B cell (primary cell): ENCODE results near the gene SHLD2. TPM values are rescaled to one million over a fixed set of nuclear protein-coding genes. Genes with fewer than 3 reads are reported as not detected.
"Not testable (repeated sequence)": the region's sequence is repeated elsewhere in the genome, so short reads cannot be mapped to it uniquely, and the experiment has no call there.

Experiments
- ATAC-seq: fragments of 200-7000 bp; cut with Tn5 transposase; one replicate; pipeline ENCODE4 v1.10.0; 2021; ENCODE audit warnings: low read depth, mild to moderate bottlenecking, moderate number of reproducible peaks, moderate library complexity
- CTCF ChIA-PET: fragments of 350-600 bp; sonication (Branson Sonifier 250); formaldehyde crosslinking; loops from one replicate; lab custom pipeline; 2021; ENCODE audit warnings: antibody characterized with exemption, inconsistent platforms; lab: Charles Lee
- POLR2A ChIA-PET: fragments of 350-600 bp; sonication (Branson Sonifier 250); formaldehyde crosslinking; loops from one replicate; lab custom pipeline; 2021; ENCODE audit warnings: antibody characterized with exemption; lab: Charles Lee
- DNase-seq: peaks from one replicate; pipeline ENCODE4 v3.0.0; 2013
- H2AFZ ChIP-seq: 2 replicates; pipeline ENCODE4 v1.6.1; 2012; ENCODE audit warnings: mild to moderate bottlenecking, low read depth, low read length; ENCODE audit not compliant: insufficient read depth, poor library complexity, severe bottlenecking
- H3K27ac ChIP-seq, 2 donors: 1 replicate in 1 of 2; 2 replicates in 1 of 2; pipeline ENCODE4 v1.5.1; 2012 to 2013; ENCODE audit warnings: low read length in 2 of 2, mild to moderate bottlenecking in 2 of 2, moderate library complexity in 1 of 2
- H3K27me3 ChIP-seq, 4 experiments: fragments of 200-600 bp in 1 of 4; sonication (generic) in 1 of 4; replicated peaks in 1 of 4; 1 replicate in 2 of 4; 2 replicates in 2 of 4; pipeline versions ENCODE4 v1.6.1 to v1.7.0; 2013 to 2016; ENCODE audit warnings: low read length in 3 of 4, mild to moderate bottlenecking in 2 of 4, mixed read lengths in 1 of 4, moderate library complexity in 1 of 4; ENCODE audit not compliant: insufficient read depth in 4 of 4, control insufficient read depth in 3 of 4; ENCODE audit errors: control extremely low read depth in 1 of 4
- H3K36me3 ChIP-seq, 2 experiments: replicated peaks in 1 of 2; 1 replicate in 1 of 2; 2 replicates in 1 of 2; pipeline versions ENCODE4 v1.6.1 to v1.7.1; 2013; ENCODE audit warnings: low read length in 1 of 2; ENCODE audit not compliant: insufficient read depth in 2 of 2, control insufficient read depth in 1 of 2; ENCODE audit errors: control extremely low read depth in 1 of 2, extremely low read depth in 1 of 2
- H3K4me1 ChIP-seq, 2 donors: fragments of 200-600 bp in 1 of 2; sonication (generic) in 1 of 2; 1 replicate in 1 of 2; 2 replicates in 1 of 2; pipeline versions ENCODE4 v1.5.1 to v1.6.1; 2013 to 2017; ENCODE audit warnings: low read length in 2 of 2; ENCODE audit not compliant: control insufficient read depth in 2 of 2, insufficient read depth in 2 of 2
- H3K4me2 ChIP-seq: replicated peaks from 2 replicates; pipeline ENCODE3; 2012; ENCODE audit warnings: mild to moderate bottlenecking, low read depth, low read length; ENCODE audit not compliant: poor library complexity, severe bottlenecking
- H3K4me3 ChIP-seq, 5 experiments: fragments of 200-600 bp in 1 of 5; sonication (generic) in 1 of 5; 1 replicate in 3 of 5; 2 replicates in 2 of 5; pipeline versions ENCODE4 v1.5.1 to v1.7.0; 2011 to 2016; ENCODE audit warnings: low read length in 4 of 5, mild to moderate bottlenecking in 4 of 5, low read depth in 2 of 5, control low read depth in 1 of 5, moderate library complexity in 1 of 5; ENCODE audit not compliant: insufficient read depth in 1 of 5; ENCODE audit errors: control extremely low read depth in 1 of 5, extremely low read depth in 1 of 5
- H3K79me2 ChIP-seq: fragments of 200-600 bp; sonication (generic); one replicate; pipeline ENCODE4 v1.6.0; 2016; ENCODE audit warnings: low read length; ENCODE audit not compliant: control insufficient read depth, insufficient read depth
- H3K9ac ChIP-seq: fragments of 200-600 bp; sonication (generic); 2 replicates; pipeline ENCODE4 v1.6.1; 2017; ENCODE audit warnings: mild to moderate bottlenecking, low read length, moderate library complexity
- H3K9me3 ChIP-seq, 3 donors: one replicate each; pipeline versions ENCODE4 v1.6.1 to v1.7.1; 2013; ENCODE audit warnings: low read length in 2 of 3; ENCODE audit not compliant: control insufficient read depth in 2 of 3, insufficient read depth in 1 of 3; ENCODE audit errors: control extremely low read depth in 1 of 3
- H4K20me1 ChIP-seq: 2 replicates; pipeline ENCODE4 v1.6.0; 2012; ENCODE audit warnings: mild to moderate bottlenecking, low read length; ENCODE audit not compliant: insufficient read depth, control insufficient read depth, poor library complexity, severe bottlenecking
- H3K27ac Mint-ChIP-seq: one replicate; pipeline ENCODE4 v1.8.0; 2021; ENCODE audit warnings: mixed read lengths
- H3K27me3 Mint-ChIP-seq: one replicate; pipeline ENCODE4 v1.8.0; 2021; ENCODE audit warnings: mixed read lengths
- H3K4me1 Mint-ChIP-seq: one replicate; pipeline ENCODE4 v1.8.0; 2021; ENCODE audit warnings: mixed read lengths
- H3K4me3 Mint-ChIP-seq: one replicate; pipeline ENCODE4 v1.8.0; 2021; ENCODE audit warnings: mixed read lengths
- H3K9me3 Mint-ChIP-seq: one replicate; pipeline ENCODE4 v1.8.0; 2022; ENCODE audit warnings: mixed read lengths; ENCODE audit not compliant: insufficient read depth
- WGBS: methylation state at CpG from one replicate; pipeline ENCODE4 v1.1.5; 2013; ENCODE audit warnings: missing lambda C conversion rate; ENCODE audit not compliant: insufficient coverage; 5-methylcytosine and 5-hydroxymethylcytosine counted together
- intact Hi-C: fragments of 100-400 bp; cut with micrococcal nuclease; formaldehyde crosslinking; loops from one replicate; pipeline ENCODE4 v1.10.0; 2022
- polyA plus RNA-seq: library from polyadenylated mRNA; depleted of rRNA; stranded (reverse); fragments of >200 nt; gene quantifications from 2 replicates; pipeline ENCODE4 v1.2.3, GENCODE V29; 2012
- total RNA-seq, 2 donors: library from RNA; stranded (reverse); fragments of 120-200 nt in 1 of 2; gene quantifications; 1 replicate in 1 of 2; 2 replicates in 1 of 2; pipeline versions ENCODE4 v1.2.3 to v1.2.4, GENCODE V29; 2013 to 2022

SHLD2 gene
- total and polyA plus RNA-seq, 2 donors (not counting 1 experiment from before 2014, with no cell fraction given): 9.0 to 22.3 TPM

- CTCF ChIA-PET, H3K4me1 Mint-ChIP-seq, H3K9me3 ChIP-seq, H4K20me1 ChIP-seq, H3K9me3 Mint-ChIP-seq, H2AFZ ChIP-seq, intact Hi-C loops, POLR2A ChIA-PET, H3K27me3 Mint-ChIP-seq, H3K27ac Mint-ChIP-seq, H3K27ac ChIP-seq, H3K4me1 ChIP-seq, ATAC-seq, H3K79me2 ChIP-seq, H3K27me3 ChIP-seq, H3K4me3 ChIP-seq, H3K4me3 Mint-ChIP-seq, H3K4me2 ChIP-seq, H3K9ac ChIP-seq, DNase-seq, H3K36me3 ChIP-seq: not testable (repeated sequence)
- no CpG with 5 or more reads among the region's 3 CpGs for WGBS
Observed at GRCh38 chr10:87157821-87158220, 62.8 kb downstream of the SHLD2 start.

GRCh38 chr10:87162703-87163293 is 67.8 kb downstream of the SHLD2 start:
- not testable (repeated sequence) for H3K4me1 Mint-ChIP-seq
- WGBS: no CpG with 5 or more reads among the region's 3 CpGs

GRCh38 chr10:87163414-87163813 is 68.4 kb downstream of the SHLD2 start:
- intact Hi-C loops, H3K4me1 ChIP-seq, POLR2A ChIA-PET, H3K9me3 Mint-ChIP-seq, H3K79me2 ChIP-seq, DNase-seq, CTCF ChIA-PET, ATAC-seq, H3K9ac ChIP-seq, H3K27ac ChIP-seq, H3K27me3 Mint-ChIP-seq, H3K4me2 ChIP-seq, H3K4me3 Mint-ChIP-seq, H3K27me3 ChIP-seq, H4K20me1 ChIP-seq, H2AFZ ChIP-seq, H3K9me3 ChIP-seq, H3K36me3 ChIP-seq, H3K27ac Mint-ChIP-seq, H3K4me3 ChIP-seq, H3K4me1 Mint-ChIP-seq: not testable (repeated sequence)
- no CpG with 5 or more reads among the region's 2 CpGs for WGBS

More at GRCh38 chr10:87162703-87163293, 67.8 kb downstream of the SHLD2 start:
- DNase-seq, intact Hi-C loops, CTCF ChIA-PET, ATAC-seq, H4K20me1 ChIP-seq, POLR2A ChIA-PET, H3K27ac Mint-ChIP-seq, H3K4me1 ChIP-seq, H3K9ac ChIP-seq, H3K36me3 ChIP-seq, H3K27me3 ChIP-seq, H3K79me2 ChIP-seq, H2AFZ ChIP-seq, H3K9me3 ChIP-seq, H3K27me3 Mint-ChIP-seq, H3K4me2 ChIP-seq, H3K4me3 ChIP-seq, H3K27ac ChIP-seq, H3K4me3 Mint-ChIP-seq, H3K9me3 Mint-ChIP-seq: not testable (repeated sequence)

DNA sequence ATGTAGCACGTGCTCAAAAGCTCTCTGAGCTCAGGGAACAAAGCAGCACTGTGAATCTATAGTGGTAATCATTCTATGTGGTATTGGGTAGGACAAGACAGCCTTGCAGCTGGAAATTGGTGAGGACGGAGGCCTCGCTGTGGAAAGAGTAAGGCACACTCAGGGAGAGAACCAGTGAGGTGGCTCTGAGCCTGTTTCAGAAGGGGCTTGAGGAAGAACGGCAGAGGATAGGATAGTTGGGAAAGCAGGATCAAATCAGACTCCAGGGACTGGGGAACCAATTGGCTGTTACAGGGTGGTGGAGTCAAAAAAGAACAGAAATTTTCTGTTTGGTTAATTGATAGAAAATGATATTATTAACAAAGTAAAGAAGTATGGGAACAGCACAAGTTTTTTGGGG is 74.9 kb downstream of the SHLD2 start:
- H3K27me3 Mint-ChIP-seq, H3K79me2 ChIP-seq, H3K27ac Mint-ChIP-seq, DNase-seq, H3K4me3 Mint-ChIP-seq, ATAC-seq, H4K20me1 ChIP-seq, H2AFZ ChIP-seq, POLR2A ChIA-PET, H3K4me1 ChIP-seq, H3K9me3 ChIP-seq, intact Hi-C loops, H3K4me1 Mint-ChIP-seq, H3K4me3 ChIP-seq, H3K27me3 ChIP-seq, H3K4me2 ChIP-seq, CTCF ChIA-PET, H3K9me3 Mint-ChIP-seq, H3K27ac ChIP-seq, H3K36me3 ChIP-seq, H3K9ac ChIP-seq: not testable (repeated sequence)
- WGBS: 93% methylated on average over 3 of the region's 4 CpGs
